Measurements from ENCODE around the gene MS4A8. TPM values are rescaled to one million over a fixed set of nuclear protein-coding genes. Genes with fewer than 3 reads are reported as not detected.

MS4A8 gene
- total and polyA plus RNA-seq, 2 of the 4 experiments (the other 2 are of a cell fraction): not detected

- Histone ChIP-seq H3K9me1 (ENCODE audit: insufficient read depth, low read length) (no peaks in the 10 kb centered on the region), H4K5ac (ENCODE audit: low read depth, low read length) (no peak overlapping the region), H2AK9ac (replicated peaks; ENCODE audit: low read depth, low read length, poor library complexity) (peak overlapping the region; percentile 31), H3K4me2 (ENCODE audit: low read depth, low read length) (no peak overlapping the region), H3K18ac (ENCODE audit: low read depth, low read length) (no peak overlapping the region), H3K9me3 (ENCODE audit: control insufficient read depth, insufficient read depth, low read length) (no peaks in the 10 kb centered on the region), H4K91ac (ENCODE audit: insufficient read depth, low read depth, low read length) (no peak overlapping the region), H3K56ac (ENCODE audit: extremely low read depth, insufficient read depth, low read length) (no peak overlapping the region), H2BK5ac (ENCODE audit: low read depth, low read length, poor library complexity, severe bottlenecking) (no peak overlapping the region), H2BK15ac (ENCODE audit: low read depth, low read length) (no peak overlapping the region), H3K27ac (ENCODE audit: insufficient read depth, low read length) (no peak overlapping the region), H3K9ac (ENCODE audit: low read depth, low read length) (no peak overlapping the region), H2AK5ac (ENCODE audit: low read depth, low read length) (no peak overlapping the region), H3K23ac (ENCODE audit: low read depth, low read length) (no peak overlapping the region), H3K4me3 (ENCODE audit: insufficient read depth, low read depth, low read length) (no peak overlapping the region), H2BK20ac (ENCODE audit: low read depth, low read length) (no peak overlapping the region), H4K20me1 (ENCODE audit: insufficient read depth, low read length) (no peaks in the 10 kb centered on the region), H2AFZ (replicated peaks; ENCODE audit: low read length, poor library complexity) (no peak overlapping the region), H3K27me3 (ENCODE audit: control insufficient read depth, insufficient read depth, low read length) (peaks cover 10% of the 10 kb centered on the region), H2BK120ac (ENCODE audit: low read depth, low read length) (no peak overlapping the region), H4K8ac (ENCODE audit: low read depth in 2 of 2, low read length in 2 of 2) (no peak overlapping the region), H3K14ac (replicated peaks; ENCODE audit: low read depth, low read length) (no peak overlapping the region), H3K36me3 (ENCODE audit: control insufficient read depth, insufficient read depth, low read length) (no peaks in the 10 kb centered on the region), H3K79me1 (ENCODE audit: low read depth in 1 of 2, low read length in 2 of 2) (no peaks in the 10 kb centered on the region), H3K4ac (ENCODE audit: low read depth, low read length) (no peak overlapping the region), H3K4me1 (ENCODE audit: control insufficient read depth, insufficient read depth, low read length) (no peaks in the 10 kb centered on the region)
- BruUV-seq (replicated peaks): no TSS peak
- DNase-seq (no peak), ATAC-seq (ENCODE audit: low read depth) (no peak)
- in situ Hi-C loops (cut with MboI; ENCODE audit: low sequenced_read_pairs): no loop called here
- intact Hi-C loops (cut with micrococcal nuclease): no loop called here
- no peak for TF ChIP-seq MAZ (IDR thresholded peaks at IDR 0.05; ENCODE audit: borderline replicate concordance, low read depth, low read length)
- TF ChIP-seq SMC3 (IDR thresholded peaks at IDR 0.05; ENCODE audit: low read depth, low read length): no peak
- no peak for TF ChIP-seq POLR2A (IDR thresholded peaks at IDR 0.05; ENCODE audit: low read depth, low read length)
- no peak for TF ChIP-seq CHD1 (IDR thresholded peaks at IDR 0.05; ENCODE audit: low read depth, low read length)
- TF ChIP-seq, protein P1, sequence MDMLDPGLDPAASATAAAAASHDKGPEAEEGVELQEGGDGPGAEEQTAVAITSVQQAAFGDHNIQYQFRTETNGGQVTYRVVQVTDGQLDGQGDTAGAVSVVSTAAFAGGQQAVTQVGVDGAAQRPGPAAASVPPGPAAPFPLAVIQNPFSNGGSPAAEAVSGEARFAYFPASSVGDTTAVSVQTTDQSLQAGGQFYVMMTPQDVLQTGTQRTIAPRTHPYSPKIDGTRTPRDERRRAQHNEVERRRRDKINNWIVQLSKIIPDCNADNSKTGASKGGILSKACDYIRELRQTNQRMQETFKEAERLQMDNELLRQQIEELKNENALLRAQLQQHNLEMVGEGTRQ (IDR thresholded peaks at IDR 0.05; ENCODE audit: low read depth, low read length): no peak
- no peak for TF ChIP-seq BHLHE40 (IDR thresholded peaks at IDR 0.05; ENCODE audit: low read depth, low read length)
- TF ChIP-seq RAD21 (IDR thresholded peaks at IDR 0.05; ENCODE audit: low read length): no peak
- TF ChIP-seq CTCF (conservative IDR thresholded peaks at IDR 0.05; ENCODE audit: low read depth, low read length): no peak
- TF ChIP-seq MXI1 (IDR thresholded peaks at IDR 0.05; ENCODE audit: borderline replicate concordance, low read depth, low read length): no peak
- no peak for TF ChIP-seq RFX5 (IDR thresholded peaks at IDR 0.05; ENCODE audit: low read depth, low read length)
- TF ChIP-seq CEBPB (IDR thresholded peaks at IDR 0.05; ENCODE audit: low read depth, low read length): no peak
- no peak for TF ChIP-seq NFE2L2 (IDR thresholded peaks at IDR 0.05; ENCODE audit: low read depth, low read length)
- no peak for TF ChIP-seq FOS (IDR thresholded peaks at IDR 0.05; ENCODE audit: low read depth, low read length)
- no peak for TF ChIP-seq MAFK (IDR thresholded peaks at IDR 0.05; ENCODE audit: low read depth, low read length)
- no peak for TF ChIP-seq RCOR1 (IDR thresholded peaks at IDR 0.05; ENCODE audit: insufficient replicate concordance, low read length)
- 65% methylated on average over 2 of the region's 11 CpGs; no CpG with 5 or more reads in 1 of the 2 experiments for WGBS, 2 experiments (ENCODE audit: extremely low coverage in 2 of 2, insufficient read length in 1 of 2)
- dilution Hi-C loops (cut with HindIII; ENCODE audit: low sequenced_read_pairs, unreplicated experiment): no loop called here
- CTCF ChIA-PET: no interaction called here
- POLR2A ChIA-PET (ENCODE audit: unreplicated experiment): interaction anchor here (0.6 kb wide), 1 partner anchor 389 kb away, joined by 3 read pairs; no protein-coding TSS in a partner anchor
Measured at GRCh38 chr11:60763692-60764369, 64.4 kb downstream of the MS4A8 start.

Data from IMR-90 (cell line).